VCaP (cell line): ENCODE measurements around the gene PPP1R2B.

Source experiments
- H3K27ac ChIP-seq: fragments of 450-650 bp; 2 replicates; pipeline ENCODE4 v1.5.1; 2017
- CTCF ChIP-seq: fragments of 450-650 bp; conservative IDR thresholded peaks from 2 replicates; pipeline ENCODE4 v1.5.1; 2017; ENCODE audit warnings: mild to moderate bottlenecking, moderate library complexity

Gene PPP1R2B

GRCh38 chr5:156850206-156850751 lies at the start of gene PPP1R2B:
TSS of gene PPP1R2B (plus strand) at chr5:156850295. CDS start at chr5:156850563, 268 bp downstream.
- H3K27ac ChIP-seq = no peak within 1 kb of the TSS
- no peak for TF ChIP-seq CTCF

GRCh38 chr5:156800929-156801328 lies 49.2 kb upstream of the PPP1R2B start:
- no peak for TF ChIP-seq CTCF

GRCh38 chr5:156802501-156802900 lies 47.6 kb upstream of the PPP1R2B start:
- H3K27ac ChIP-seq = no peak overlapping the region
- no peak for TF ChIP-seq CTCF

More at GRCh38 chr5:156800929-156801328, 49.2 kb upstream of the PPP1R2B start:
- no peak overlapping the region for H3K27ac ChIP-seq

GRCh38 chr5:156803404-156803803 lies 46.7 kb upstream of the PPP1R2B start:
- H3K27ac ChIP-seq = no peak overlapping the region
- TF ChIP-seq CTCF = no peak

- H3K27ac ChIP-seq = no peak overlapping the region
- TF ChIP-seq CTCF = no peak
Observed at GRCh38 chr5:156812959-156813358, 37.1 kb upstream of the PPP1R2B start.

GRCh38 chr5:156815988-156816599 lies 34.0 kb upstream of the PPP1R2B start:
- peak; percentile 80 for TF ChIP-seq CTCF
- no peak overlapping the region for H3K27ac ChIP-seq

GRCh38 chr5:156819537-156819936 lies 30.6 kb upstream of the PPP1R2B start:
- no peak for TF ChIP-seq CTCF
- no peak overlapping the region for H3K27ac ChIP-seq
